Thyroid gland (tissue), 4 donors: Measurements from ENCODE around the gene PLEKHH2.

Experiments
- CTCF ChIP-seq, 6 experiments: fragments of 200-600 bp in 3 of 6; fragments of 450-650 bp in 3 of 6; sonication (generic) in 3 of 6; IDR thresholded peaks; one replicate each; pipeline ENCODE4 v1.5.1; 2016 to 2019; ENCODE audit warnings: antibody characterized with exemption in 6 of 6, mild to moderate bottlenecking in 2 of 6, inconsistent platforms in 1 of 6, moderate library complexity in 1 of 6
- POLR2A ChIP-seq, 2 donors: fragments of 450-650 bp; IDR thresholded peaks; one replicate each; pipeline ENCODE4 v1.6.1; 2017; ENCODE audit warnings: antibody characterized with exemption in 2 of 2, mild to moderate bottlenecking in 2 of 2, moderate library complexity in 1 of 2

- TF ChIP-seq CTCF (IDR thresholded peaks at IDR 0.05) = no peak
- no peak for TF ChIP-seq POLR2A (IDR thresholded peaks at IDR 0.05)
Measured at GRCh38 chr2:43810888-43811287, 173.8 kb downstream of the PLEKHH2 start.
